NCI-H2107 treated with DMSO at 0.1 percent for 48 hours (cell line): ENCODE data around the gene SBSN.

Experiments used
- DNase-seq: peaks from one replicate; lab custom pipeline; 2025; ENCODE audit not compliant: unreplicated experiment; lab: John Stamatoyannopoulos, UW

SBSN gene, protein sequence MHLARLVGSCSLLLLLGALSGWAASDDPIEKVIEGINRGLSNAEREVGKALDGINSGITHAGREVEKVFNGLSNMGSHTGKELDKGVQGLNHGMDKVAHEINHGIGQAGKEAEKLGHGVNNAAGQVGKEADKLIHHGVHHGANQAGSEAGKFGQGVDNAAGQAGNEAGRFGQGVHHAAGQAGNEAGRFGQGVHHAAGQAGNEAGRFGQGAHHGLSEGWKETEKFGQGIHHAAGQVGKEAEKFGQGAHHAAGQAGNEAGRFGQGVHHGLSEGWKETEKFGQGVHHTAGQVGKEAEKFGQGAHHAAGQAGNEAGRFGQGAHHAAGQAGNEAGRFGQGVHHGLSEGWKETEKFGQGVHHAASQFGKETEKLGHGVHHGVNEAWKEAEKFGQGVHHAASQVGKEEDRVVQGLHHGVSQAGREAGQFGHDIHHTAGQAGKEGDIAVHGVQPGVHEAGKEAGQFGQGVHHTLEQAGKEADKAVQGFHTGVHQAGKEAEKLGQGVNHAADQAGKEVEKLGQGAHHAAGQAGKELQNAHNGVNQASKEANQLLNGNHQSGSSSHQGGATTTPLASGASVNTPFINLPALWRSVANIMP

DNA sequence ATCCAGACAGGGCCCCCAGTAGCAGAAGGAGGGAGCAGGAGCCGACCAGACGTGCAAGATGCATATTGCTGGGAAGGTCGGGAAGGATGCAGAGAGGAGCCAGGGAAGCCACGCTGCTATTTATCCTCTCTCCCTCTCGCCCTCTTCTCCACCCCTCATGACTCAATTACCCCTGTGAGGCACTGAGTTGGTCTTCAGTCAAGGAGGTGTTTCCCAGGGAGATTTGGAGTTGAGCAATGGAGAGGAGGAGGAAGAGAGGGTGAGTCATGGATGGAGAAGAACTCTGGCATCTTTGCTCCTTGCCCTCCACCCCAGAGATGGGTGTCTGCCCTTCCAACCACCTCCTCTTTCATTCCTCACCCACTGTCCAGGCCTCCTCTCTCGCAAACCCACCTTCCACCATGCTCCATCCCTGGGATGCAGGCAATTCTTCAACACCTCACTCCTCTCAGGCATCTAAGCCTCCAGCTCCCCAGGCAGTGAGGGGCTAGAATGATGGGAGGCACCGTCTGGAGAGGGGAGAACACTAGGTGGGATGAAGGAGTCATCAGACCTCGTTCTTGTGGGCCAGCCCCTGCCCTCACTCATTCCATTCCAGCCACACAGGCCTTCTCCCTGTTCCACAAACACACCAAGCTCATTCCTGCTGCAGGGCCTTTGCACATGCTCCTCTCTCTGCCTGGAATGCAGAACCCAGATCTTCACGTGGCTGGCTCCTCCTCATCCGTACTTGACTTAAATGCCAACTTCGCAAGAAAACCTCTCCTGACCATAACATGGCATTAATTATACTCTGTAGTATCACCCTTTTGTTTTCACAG is at the start of gene SBSN:
TSS of gene SBSN (minus strand) at position 94 of the 821 bp plus-strand sequence. CDS start at position 64, 30 bp downstream.
- no peak for DNase-seq

DNA sequence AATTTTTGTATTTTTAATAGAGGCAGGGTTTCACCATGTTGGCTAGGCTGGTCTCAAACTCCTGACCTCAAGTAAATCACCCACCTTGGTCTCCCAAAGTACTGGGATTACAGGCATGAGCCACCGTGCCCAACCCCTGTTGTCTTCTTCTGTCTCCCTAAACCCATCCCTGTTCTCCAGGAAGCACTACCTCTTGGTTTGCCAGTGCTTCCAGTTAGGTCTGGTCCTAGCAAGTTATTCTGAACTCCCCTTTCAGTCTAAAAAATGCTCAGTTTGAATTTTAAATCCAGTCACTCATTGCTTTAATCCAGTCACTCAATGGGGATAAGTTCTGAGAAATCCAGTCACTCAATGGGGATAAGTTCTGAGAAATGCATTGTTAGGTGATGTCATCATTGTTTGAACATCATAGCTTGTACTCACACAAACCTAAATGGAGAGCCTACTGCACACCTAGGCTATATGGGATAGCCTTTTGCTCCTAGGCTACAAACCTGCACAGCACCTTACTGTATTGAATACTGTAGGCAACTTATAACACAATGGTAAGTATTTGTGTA is 43.4 kb upstream of the SBSN start:
- no peak for DNase-seq

DNA sequence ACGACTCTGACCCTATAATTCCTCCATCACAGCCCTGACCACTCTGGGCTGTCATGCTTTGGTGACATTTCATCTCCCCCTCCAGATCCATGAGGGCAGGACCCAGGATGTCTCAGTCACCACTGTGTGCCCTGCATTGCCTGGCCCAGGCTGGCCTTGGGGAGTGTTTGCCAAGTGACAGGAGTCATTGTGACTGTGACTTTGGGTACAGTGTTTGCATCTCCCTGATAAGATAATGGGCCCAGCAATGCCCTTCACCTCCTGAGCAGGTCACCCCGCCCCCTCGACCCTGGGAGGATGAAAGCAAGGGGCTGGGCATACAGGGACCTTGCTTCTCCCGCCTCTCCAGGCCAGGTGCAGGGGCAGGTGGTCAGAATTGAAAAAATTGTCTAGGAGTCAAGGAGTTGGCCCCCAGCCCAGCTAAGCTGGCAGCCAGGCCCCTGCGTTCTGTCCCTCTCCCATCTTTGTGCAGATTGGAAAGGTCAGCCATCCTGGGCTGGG is 41.2 kb upstream of the SBSN start:
- no peak for DNase-seq

DNA sequence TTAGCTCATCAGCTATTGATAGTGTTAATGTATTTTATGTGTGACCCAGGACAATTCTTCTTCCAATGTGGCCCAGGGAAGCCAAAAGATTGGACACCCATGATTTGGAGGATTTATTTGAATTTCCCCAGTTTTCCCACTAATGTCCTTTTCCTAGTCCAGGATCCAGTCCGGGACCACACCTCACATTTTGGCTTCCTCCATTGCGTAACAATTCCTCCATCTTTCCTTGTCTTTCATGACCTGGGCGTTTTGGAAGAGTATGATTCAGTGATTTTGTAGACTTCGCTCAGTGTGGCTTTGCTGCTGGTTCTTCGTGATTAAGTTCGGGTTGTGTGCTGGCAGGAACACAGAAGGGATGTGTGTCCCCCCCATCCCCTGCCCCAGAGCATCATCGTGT is 38.6 kb upstream of the SBSN start:
- no peak for DNase-seq

DNA sequence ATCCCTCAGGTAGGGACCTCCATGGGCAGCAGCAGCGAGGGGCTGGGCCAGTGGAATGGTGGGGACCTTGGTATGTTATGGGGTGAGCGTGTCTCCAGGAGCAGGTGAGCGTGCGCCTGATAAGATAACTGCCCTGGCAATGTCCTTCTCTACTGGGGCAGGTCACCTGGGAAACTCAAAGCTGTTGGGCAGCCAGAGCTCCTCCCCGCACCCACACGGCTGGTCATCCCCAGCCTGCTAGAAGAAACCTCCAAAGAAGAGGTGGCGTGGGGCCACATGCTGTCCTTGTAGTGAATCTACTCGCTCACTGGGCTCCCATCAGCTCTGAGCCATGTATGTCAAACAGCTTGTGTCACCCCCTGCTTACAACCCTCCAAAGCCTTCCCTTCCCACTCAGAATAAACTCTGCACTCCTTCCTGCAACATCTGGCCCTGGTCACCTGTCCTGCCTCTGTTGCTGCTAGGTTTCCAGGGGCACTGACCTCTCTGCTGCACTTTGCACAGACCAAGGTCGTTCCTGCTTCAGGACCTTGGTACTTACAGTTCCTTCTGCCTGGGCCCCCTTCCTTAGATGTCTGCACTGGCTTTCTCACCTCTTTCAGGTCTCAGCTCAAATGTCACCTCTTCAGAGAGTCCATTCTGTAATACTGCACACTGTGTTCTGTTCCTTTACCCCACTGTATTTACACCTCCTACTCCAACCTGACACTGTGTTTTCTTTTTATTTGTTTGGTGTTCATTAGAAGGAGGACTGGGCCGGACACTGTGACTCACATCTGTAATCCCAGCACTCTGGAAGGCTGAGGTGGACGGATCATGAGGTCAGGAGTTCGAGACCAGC is 37.1 kb upstream of the SBSN start:
- no peak for DNase-seq

GRCh38 chr19:35563207-35563829 is 35.2 kb upstream of the SBSN start, which contains the start of gene ATP4A:
TSS of gene ATP4A (minus strand) at chr19:35563658. CDS start at chr19:35563629, 29 bp downstream.
- no peak for DNase-seq

DNA sequence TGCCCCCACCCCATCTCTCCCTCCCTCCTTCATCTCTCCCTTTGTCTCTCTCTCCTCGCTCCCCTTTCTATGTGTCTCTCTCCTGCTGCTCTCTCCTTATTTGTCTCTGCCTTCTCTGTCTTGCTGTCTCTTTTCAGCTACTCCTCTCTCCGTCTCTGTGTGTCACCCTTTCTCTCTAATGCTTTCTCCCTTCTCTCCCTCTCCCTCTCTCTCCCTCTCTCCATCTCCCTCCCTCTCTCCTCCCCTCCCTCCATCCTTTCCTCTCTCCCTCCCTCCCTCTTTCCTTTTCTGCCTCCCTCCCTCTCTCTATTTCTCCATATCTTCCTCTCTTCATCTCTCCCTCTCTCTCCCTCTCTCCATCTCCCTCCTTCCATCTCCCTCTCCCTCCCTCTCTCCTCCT is 34.7 kb upstream of the SBSN start:
- DNase-seq: no peak

GRCh38 chr19:35562336-35562735 is 34.2 kb upstream of the SBSN start:
- no peak for DNase-seq

DNA sequence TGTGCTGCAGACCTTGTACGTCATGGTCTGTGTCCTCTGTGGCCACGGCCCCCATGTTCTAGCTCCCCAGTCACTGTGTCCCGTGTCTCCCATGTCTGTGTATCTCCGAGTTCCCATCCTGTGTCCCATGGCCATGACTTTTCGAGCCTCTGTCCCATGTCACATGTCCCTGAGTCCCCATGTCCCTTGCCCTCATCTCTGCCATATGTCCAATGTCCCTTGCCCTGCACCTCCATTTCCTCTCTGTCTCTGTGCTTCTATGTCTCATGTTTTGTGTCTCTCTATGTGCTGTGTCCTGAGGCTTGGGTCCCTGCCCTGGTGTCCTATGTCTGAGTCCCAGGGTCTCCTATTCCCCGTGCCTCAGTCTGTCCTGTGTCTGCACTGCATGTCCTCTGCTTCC is 33.3 kb upstream of the SBSN start:
- DNase-seq: no peak

- no peak for DNase-seq
Observed at GRCh38 chr19:35560677-35561076, 32.6 kb upstream of the SBSN start.

DNA sequence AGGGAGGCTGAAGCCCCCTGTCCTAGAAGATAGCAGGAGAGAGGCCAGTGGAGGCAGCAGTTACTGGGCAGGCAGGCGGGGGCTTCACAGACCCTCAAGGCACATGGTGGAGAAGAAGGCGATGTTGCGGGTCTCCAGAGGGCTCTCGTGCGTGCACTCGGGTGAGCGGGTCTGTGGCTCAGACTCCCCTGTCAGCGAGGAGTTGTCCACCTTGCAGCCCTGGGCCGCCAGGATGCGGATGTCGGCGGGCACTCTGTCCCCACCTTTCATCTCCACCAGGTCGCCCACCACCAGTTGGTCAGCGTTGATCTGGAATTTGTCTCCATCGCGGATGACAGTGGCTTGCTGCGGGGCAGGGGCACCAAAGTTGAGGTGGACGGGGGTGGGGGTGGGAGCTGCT is 32.2 kb upstream of the SBSN start:
- no peak for DNase-seq

DNA sequence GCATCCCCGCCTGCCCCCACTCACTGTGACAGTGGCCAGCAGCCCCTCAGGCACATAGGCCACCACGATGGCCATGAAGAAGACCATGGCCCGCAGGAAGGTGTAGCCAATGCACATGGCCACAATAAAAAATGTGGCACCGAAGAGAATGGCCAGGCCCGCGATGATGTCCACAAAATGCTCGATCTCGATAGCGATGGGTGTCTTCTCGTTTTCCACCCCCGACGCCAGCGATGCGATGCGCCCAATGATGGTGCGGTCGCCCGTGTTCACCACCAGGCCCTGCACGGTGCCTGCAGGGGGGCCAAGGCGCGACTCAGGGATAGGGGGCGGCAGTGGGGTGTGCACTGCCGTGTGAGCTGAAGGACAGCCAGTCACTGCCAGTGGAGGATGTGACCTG is 31.7 kb upstream of the SBSN start:
- DNase-seq: no peak

- DNase-seq: no peak
Observed at GRCh38 chr19:35559281-35559659, 31.2 kb upstream of the SBSN start.

GRCh38 chr19:35558400-35559280 is 30.5 kb upstream of the SBSN start:
- no peak for DNase-seq

DNA sequence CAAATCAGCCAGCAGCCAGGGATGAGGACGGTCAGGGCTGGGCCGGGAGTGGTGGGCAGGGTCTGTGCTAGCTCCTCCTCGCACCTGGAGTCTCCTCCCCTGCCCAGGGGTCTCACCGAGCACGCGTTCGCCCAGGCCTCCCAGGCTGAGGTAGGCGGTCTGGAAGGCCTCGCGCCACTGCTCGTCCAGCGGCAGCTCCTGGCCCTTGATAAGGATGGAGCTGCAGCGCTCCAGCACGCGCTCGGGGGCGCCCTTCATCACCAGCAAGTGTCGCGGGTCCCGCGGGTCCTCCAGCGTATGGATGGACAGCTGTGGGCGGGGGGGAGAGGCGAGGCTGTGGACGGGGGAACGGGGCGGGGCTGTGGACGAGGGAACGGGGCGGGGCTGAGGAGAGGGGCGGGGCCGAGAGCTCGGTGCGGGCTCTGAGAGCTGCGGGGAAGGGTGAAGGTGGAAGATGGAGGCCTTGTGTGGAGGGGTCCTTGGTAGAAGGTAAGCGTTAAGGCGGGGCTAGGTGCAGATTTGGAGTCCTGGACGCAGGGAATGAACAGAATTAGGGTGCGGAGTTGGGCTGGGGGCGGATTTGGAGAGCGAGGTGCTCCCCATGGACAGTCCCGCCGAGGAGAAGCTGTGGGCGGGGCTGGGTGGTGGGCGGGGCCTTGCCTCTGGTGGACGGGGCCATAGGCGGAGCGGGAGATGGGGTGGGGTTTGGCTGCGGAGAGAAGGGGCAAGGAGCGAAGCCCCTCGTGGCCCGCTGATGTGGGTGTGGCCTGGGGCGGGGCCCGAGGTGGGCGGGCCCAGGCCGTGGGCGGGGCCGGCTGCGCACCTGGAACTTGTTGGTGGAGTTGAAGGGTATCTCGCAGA is 29.7 kb upstream of the SBSN start:
- no peak for DNase-seq

DNA sequence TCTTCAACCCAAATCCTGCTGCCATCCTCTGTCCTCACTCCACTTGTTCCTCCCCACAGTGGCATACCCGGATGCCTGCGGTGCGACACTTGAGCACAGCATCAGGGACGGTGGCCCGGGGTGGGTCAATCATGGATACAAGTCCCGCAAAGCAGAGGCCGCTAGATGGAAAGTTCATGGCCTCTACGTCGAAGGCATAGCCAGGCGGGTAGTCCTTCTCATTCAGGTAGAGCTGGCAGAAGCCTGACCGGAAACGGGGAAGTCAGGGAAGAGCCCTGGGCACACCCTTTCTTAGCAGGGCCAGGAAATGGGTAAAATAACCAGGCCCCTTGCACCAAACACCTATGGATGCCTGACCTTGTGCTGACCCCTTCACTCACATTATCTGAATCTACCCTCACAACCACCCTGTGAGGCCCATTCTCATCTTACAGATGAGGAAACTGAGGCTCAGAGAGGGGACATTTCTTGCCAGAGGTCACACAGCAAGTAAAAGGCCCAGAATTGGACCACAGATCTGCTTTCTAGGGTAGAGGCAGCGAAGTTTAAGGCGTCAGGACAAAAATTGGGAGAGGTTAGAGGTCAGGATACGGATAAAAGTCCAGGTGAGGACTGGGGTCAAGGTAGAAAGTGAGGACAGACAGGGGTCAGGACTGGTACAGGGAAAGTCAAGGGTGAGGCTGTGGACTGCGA is 28.9 kb upstream of the SBSN start:
- no peak for DNase-seq

DNA sequence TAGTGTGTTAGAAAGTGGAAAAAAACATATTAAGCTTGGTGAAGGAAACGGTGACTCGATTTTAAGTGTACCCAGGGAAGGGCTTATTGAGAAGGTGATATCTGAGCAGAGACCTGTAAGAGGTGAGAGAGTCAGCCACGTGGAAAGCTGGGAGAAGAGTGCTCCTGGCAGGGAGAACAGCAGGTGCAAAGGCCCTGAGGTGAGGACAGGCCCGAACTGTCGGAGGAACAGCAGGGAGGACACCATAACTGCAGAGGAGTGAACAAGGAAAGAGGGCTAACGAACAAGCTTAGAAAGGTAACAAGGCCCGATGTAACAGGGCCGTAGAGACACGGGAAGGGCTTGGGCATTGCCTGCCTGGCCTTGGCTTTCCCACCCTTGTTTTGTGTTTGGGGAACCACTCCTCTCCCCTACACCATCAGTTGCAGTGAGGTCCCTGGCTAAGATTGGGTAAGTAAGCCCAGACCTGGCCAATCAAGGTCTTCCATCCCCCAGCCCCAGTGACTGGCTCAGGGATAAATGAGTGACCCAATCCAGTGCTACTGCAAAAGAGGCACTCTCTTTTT is 28.0 kb upstream of the SBSN start:
- DNase-seq: no peak
